GM23248 (cell line): Measurements from ENCODE around the gene HSH2D. TPM values are rescaled to one million over a fixed set of nuclear protein-coding genes. Genes with fewer than 3 reads are reported as not detected.
"Not testable (repeated sequence)": the region's sequence is repeated elsewhere in the genome, so short reads cannot be mapped to it uniquely, and the experiment has no call there.

Experiments used
- DNase-seq: peaks from one replicate; pipeline ENCODE4 v3.0.0-alpha.2; 2015
- H2AFZ ChIP-seq: fragments of 200-600 bp; sonication (generic); 2 replicates; pipeline ENCODE4 v1.6.1; 2016; ENCODE audit warnings: antibody characterized with exemption
- H3F3A ChIP-seq: fragments of 200-600 bp; sonication (generic); 2 replicates; pipeline ENCODE4 v1.6.1; 2016; ENCODE audit warnings: mild to moderate bottlenecking, antibody characterized with exemption, mixed run types; ENCODE audit not compliant: insufficient read depth
- H3K27ac ChIP-seq: fragments of 200-600 bp; sonication (generic); 2 replicates; pipeline ENCODE4 v1.5.1; 2016; ENCODE audit warnings: mild to moderate bottlenecking
- H3K27me3 ChIP-seq: fragments of 200-600 bp; sonication (generic); replicated peaks from 2 replicates; pipeline ENCODE4 v1.6.1; 2016; ENCODE audit warnings: mild to moderate bottlenecking; ENCODE audit not compliant: insufficient read depth
- H3K36me3 ChIP-seq: fragments of 200-600 bp; sonication (generic); 2 replicates; pipeline ENCODE4 v1.6.1; 2016; ENCODE audit warnings: low read depth, mild to moderate bottlenecking
- H3K4me1 ChIP-seq: fragments of 200-600 bp; sonication (generic); 2 replicates; pipeline ENCODE4 v1.6.1; 2016; ENCODE audit warnings: mild to moderate bottlenecking; ENCODE audit not compliant: insufficient read depth
- H3K4me2 ChIP-seq: fragments of 200-600 bp; sonication (generic); one replicate; pipeline ENCODE4 v1.6.1; 2016; ENCODE audit warnings: mild to moderate bottlenecking; ENCODE audit not compliant: unreplicated experiment
- H3K4me3 ChIP-seq: fragments of 200-600 bp; sonication (generic); 2 replicates; pipeline ENCODE4 v1.5.1; 2016; ENCODE audit warnings: mild to moderate bottlenecking
- H3K79me2 ChIP-seq: fragments of 200-600 bp; sonication (generic); 2 replicates; pipeline ENCODE4 v1.6.1; 2016; ENCODE audit warnings: mild to moderate bottlenecking; ENCODE audit not compliant: insufficient read depth
- H3K9ac ChIP-seq: fragments of 200-600 bp; sonication (generic); 2 replicates; pipeline ENCODE4 v1.6.1; 2016; ENCODE audit warnings: mild to moderate bottlenecking
- H3K9me2 ChIP-seq: fragments of 200-600 bp; sonication (generic); 2 replicates; pipeline ENCODE4 v1.6.1; 2016; ENCODE audit warnings: mixed run types, mild to moderate bottlenecking, moderate library complexity; ENCODE audit not compliant: insufficient read depth
- H3K9me3 ChIP-seq: fragments of 200-600 bp; sonication (generic); one replicate; pipeline ENCODE4 v1.6.1; 2017; ENCODE audit warnings: low read depth
- H4K20me1 ChIP-seq: fragments of 200-600 bp; sonication (generic); 2 replicates; pipeline ENCODE4 v1.6.0; 2016; ENCODE audit not compliant: insufficient read depth
- EZH2 ChIP-seq: fragments of 200-600 bp; sonication (generic); IDR thresholded peaks from 2 replicates; pipeline ENCODE4 v1.6.1; 2018; ENCODE audit warnings: antibody characterized with exemption, mild to moderate bottlenecking; ENCODE audit not compliant: insufficient read depth, poor library complexity, severe bottlenecking
- EZH2phosphoT487 ChIP-seq: fragments of 200-600 bp; sonication (generic); IDR thresholded peaks from 2 replicates; pipeline ENCODE4 v1.6.1; 2018; ENCODE audit warnings: antibody characterized with exemption, moderate library complexity, mild to moderate bottlenecking, low read depth; ENCODE audit not compliant: insufficient read depth
- WGBS, 2 experiments: methylation state at CpG; one replicate each; pipeline ENCODE4 v1.1.6; 2015 to 2017; ENCODE audit warnings: low lambda C conversion rate in 2 of 2, low coverage in 1 of 2; ENCODE audit errors: missing lambda C conversion rate in 2 of 2; 5-methylcytosine and 5-hydroxymethylcytosine counted together
- in situ Hi-C: fragments of 300-500 bp; cut with MboI; formaldehyde crosslinking; loops from 2 replicates; pipeline ENCODE4 v1.15.0; 2020
- polyA plus RNA-seq: library from polyadenylated mRNA; unstranded; fragments of >200 nt; fragmentation: Nextera tagmentation; extraction: Ambion mirVana; gene quantifications from 2 replicates; pipeline ENCODE4 v1.2.1, GENCODE V29; 2016
- total RNA-seq: library from RNA; depleted of rRNA; stranded (reverse); fragments of >200 nt; shearing (Covaris generic); gene quantifications from 2 replicates; pipeline ENCODE4 v1.2.3, GENCODE V29; 2014

HSH2D gene
- total and polyA plus RNA-seq, 2 experiments from 2014 or later: not detected

DNA sequence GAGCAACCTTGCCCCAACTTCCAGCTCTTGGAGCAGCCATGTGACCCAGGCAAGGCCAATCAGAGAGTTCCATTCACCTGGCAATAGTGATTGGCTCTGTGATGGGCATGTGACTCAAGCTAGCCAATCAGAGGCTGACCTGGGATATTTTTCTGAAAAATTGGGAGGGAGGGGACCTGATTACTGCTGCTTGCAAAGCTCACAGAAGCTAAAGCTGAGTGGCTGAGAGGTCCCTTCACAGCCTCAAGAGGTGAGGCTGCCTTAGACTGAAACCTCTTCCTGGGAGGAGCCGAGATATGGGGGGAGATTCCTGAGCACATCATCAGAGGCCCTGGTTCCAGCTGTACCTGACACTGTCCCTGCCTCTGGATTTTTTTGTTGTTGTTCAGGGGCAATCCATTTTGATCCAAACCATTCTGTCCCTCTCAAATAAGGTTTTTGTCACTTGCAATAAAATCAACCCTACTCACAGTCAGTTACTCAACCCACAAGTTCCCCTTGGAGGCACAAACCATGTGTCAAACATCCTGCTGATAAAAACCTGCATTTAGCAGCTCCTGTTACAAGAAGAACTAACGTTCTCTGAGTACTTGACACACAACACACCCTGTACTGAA lies 25.1 kb downstream of the HSH2D start:
- TF ChIP-seq EZH2: no peak
- TF ChIP-seq EZH2phosphoT487: no peak
- no peaks in the 10 kb centered on the region for H3K36me3 ChIP-seq
- no peaks in the 10 kb centered on the region for H3K9me2 ChIP-seq
- H3F3A ChIP-seq: no peaks in the 10 kb centered on the region
- no peak overlapping the region for H3K9ac ChIP-seq
- no peaks in the 10 kb centered on the region for H3K79me2 ChIP-seq
- no peaks in the 10 kb centered on the region for H3K4me1 ChIP-seq
- H2AFZ ChIP-seq: no peak overlapping the region
- DNase-seq: peak; percentile 14
- no peak overlapping the region for H3K27ac ChIP-seq
- in situ Hi-C loops: no loop called here
- H3K4me2 ChIP-seq: no peak overlapping the region
- H3K4me3 ChIP-seq: no peak overlapping the region
- no peaks in the 10 kb centered on the region for H4K20me1 ChIP-seq
- H3K9me3 ChIP-seq: no peaks in the 10 kb centered on the region
- 51 to 57% methylated on average over 2 of the region's 2 CpGs for whole genome bisulfite sequencing, 2 experiments
- H3K27me3 ChIP-seq: no peaks in the 10 kb centered on the region

DNA sequence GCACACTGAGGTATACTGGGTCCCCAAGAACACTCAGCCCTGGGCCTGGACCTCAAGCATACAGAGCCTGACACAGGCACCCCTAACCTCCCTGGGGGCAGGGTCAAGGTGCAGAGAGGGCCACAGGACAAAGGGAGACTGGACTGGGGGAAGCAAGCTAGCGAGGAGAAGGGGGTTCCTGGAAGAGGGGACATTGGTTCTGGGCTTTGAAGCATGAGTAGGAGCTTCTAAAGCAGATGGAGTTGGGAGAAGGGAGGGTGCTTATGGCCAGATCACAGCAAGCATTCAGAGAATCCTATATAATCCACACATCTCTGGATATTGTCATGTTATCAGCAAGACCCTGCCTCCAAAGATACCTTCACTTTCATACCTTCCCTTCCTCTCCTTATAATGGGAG lies 26.6 kb downstream of the HSH2D start:
- no peaks in the 10 kb centered on the region for H3F3A ChIP-seq
- in situ Hi-C loops: no loop called here
- H3K79me2 ChIP-seq: no peaks in the 10 kb centered on the region
- 87 to 90% methylated on average over 1 of the region's 1 CpG for WGBS, 2 experiments
- H2AFZ ChIP-seq: no peak overlapping the region
- no peak for DNase-seq
- H4K20me1 ChIP-seq: no peaks in the 10 kb centered on the region
- H3K9ac ChIP-seq: no peak overlapping the region
- no peak overlapping the region for H3K4me2 ChIP-seq
- H3K9me2 ChIP-seq: no peaks in the 10 kb centered on the region
- H3K36me3 ChIP-seq: no peaks in the 10 kb centered on the region
- no peak for TF ChIP-seq EZH2phosphoT487
- TF ChIP-seq EZH2: no peak
- H3K27ac ChIP-seq: no peak overlapping the region
- H3K4me1 ChIP-seq: no peaks in the 10 kb centered on the region
- H3K9me3 ChIP-seq: no peaks in the 10 kb centered on the region
- no peak overlapping the region for H3K4me3 ChIP-seq
- H3K27me3 ChIP-seq: no peaks in the 10 kb centered on the region

GRCh38 chr19:16175954-16176353 lies 32.5 kb downstream of the HSH2D start:
- in situ Hi-C loops: loop anchor here (25.0 kb wide), 1 partner anchor 539 kb away; the partner anchor contains the start of gene CYP4F3
- Histone ChIP-seq H3K27me3 (no peaks in the 10 kb centered on the region), H3K9ac (no peak overlapping the region), H3K4me3 (no peak overlapping the region), H4K20me1 (no peaks in the 10 kb centered on the region), H2AFZ (no peak overlapping the region), H3K9me2 (no peaks in the 10 kb centered on the region), H3K9me3 (no peaks in the 10 kb centered on the region), H3K36me3 (no peaks in the 10 kb centered on the region), H3K27ac (no peak overlapping the region), H3K4me2 (no peak overlapping the region), H3F3A (no peaks in the 10 kb centered on the region), H3K79me2 (no peaks in the 10 kb centered on the region), H3K4me1 (peaks cover 8% of the 10 kb centered on the region)
- no peak for DNase-seq
- WGBS, 2 experiments: 35 to 38% methylated on average over 2 of the region's 2 CpGs
- TF ChIP-seq EZH2phosphoT487: no peak
- no peak for TF ChIP-seq EZH2

- H3F3A ChIP-seq, H3K9ac ChIP-seq, H3K79me2 ChIP-seq, H3K27ac ChIP-seq, H3K27me3 ChIP-seq, H2AFZ ChIP-seq, DNase-seq, H3K36me3 ChIP-seq, H3K9me3 ChIP-seq, H4K20me1 ChIP-seq, H3K4me3 ChIP-seq, H3K4me2 ChIP-seq, H3K9me2 ChIP-seq: not testable (repeated sequence)
- 79% methylated on average over 5 of the region's 5 CpGs for WGBS, 2 experiments
- H3K4me1 ChIP-seq: peaks cover 11% of the 10 kb centered on the region
- in situ Hi-C loops: loop anchor here (25.0 kb wide), 1 partner anchor 542 kb away; the partner anchor contains the start of gene CYP4F3
Measured at GRCh38 chr19:16178866-16179265, 35.4 kb downstream of the HSH2D start.

- Histone ChIP-seq H2AFZ (peak overlapping the region; percentile 36), H4K20me1 (no peaks in the 10 kb centered on the region), H3K4me3 (no peak overlapping the region), H3K9me2 (no peaks in the 10 kb centered on the region), H3K4me1 (peaks cover 11% of the 10 kb centered on the region), H3K27ac (peak overlapping the region; percentile 25; the same call in 1 of the 2 replicates), H3K27me3 (no peaks in the 10 kb centered on the region), H3K9ac (no peak overlapping the region), H3K36me3 (no peaks in the 10 kb centered on the region), H3K9me3 (no peaks in the 10 kb centered on the region), H3K4me2 (peak overlapping the region; percentile 53), H3F3A (no peaks in the 10 kb centered on the region), H3K79me2 (peaks cover 3% of the 10 kb centered on the region)
- no peak for TF ChIP-seq EZH2
- no peak for TF ChIP-seq EZH2phosphoT487
- in situ Hi-C loops: loop anchor here (10.0 to 25.0 kb wide), 2 partner anchors 136 to 543 kb away; partner anchors contain the start of gene CYP4F3
- DNase-seq: peak; percentile 81
- 5 to 7% methylated on average over 4 of the region's 4 CpGs for WGBS, 2 experiments
Measured at GRCh38 chr19:16180611-16181010, 37.1 kb downstream of the HSH2D start.
